Stimulated activated CD4-positive, alpha-beta T cell treated with anti-CD3 and anti-CD28 coated beads, Interleukin-4, amount 100 ng/mL, for 1 hour (primary cell): ENCODE measurements around the gene MLNR.

Source experiments
- DNase-seq: peaks from one replicate; pipeline ENCODE4 v3.0.0-alpha.2; 2020

The MLNR gene, protein sequence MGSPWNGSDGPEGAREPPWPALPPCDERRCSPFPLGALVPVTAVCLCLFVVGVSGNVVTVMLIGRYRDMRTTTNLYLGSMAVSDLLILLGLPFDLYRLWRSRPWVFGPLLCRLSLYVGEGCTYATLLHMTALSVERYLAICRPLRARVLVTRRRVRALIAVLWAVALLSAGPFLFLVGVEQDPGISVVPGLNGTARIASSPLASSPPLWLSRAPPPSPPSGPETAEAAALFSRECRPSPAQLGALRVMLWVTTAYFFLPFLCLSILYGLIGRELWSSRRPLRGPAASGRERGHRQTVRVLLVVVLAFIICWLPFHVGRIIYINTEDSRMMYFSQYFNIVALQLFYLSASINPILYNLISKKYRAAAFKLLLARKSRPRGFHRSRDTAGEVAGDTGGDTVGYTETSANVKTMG

DNA sequence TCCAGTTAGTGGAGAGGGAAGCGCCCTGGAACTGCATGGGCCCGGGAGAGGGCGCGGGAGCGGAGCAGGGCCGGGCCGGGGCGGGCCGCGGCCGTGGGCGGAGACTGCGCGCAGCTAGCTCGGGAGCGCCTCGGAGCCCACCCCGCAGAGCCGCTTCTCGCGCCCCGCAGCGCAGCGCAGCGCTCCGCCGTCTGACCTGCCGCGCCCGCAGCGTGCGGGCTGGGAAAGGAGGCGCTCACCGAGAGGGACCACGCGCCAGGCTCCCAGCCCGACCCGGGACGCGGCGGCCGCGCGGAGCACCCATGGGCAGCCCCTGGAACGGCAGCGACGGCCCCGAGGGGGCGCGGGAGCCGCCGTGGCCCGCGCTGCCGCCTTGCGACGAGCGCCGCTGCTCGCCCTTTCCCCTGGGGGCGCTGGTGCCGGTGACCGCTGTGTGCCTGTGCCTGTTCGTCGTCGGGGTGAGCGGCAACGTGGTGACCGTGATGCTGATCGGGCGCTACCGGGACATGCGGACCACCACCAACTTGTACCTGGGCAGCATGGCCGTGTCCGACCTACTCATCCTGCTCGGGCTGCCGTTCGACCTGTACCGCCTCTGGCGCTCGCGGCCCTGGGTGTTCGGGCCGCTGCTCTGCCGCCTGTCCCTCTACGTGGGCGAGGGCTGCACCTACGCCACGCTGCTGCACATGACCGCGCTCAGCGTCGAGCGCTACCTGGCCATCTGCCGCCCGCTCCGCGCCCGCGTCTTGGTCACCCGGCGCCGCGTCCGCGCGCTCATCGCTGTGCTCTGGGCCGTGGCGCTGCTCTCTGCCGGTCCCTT is at the start of gene MLNR:
Gene MLNR, plus strand, starts transcription at position 303 of the 820 bp plus-strand sequence. Its CDS starts 0 bp downstream, at position 303.
- DNase-seq = peak; percentile 49

DNA sequence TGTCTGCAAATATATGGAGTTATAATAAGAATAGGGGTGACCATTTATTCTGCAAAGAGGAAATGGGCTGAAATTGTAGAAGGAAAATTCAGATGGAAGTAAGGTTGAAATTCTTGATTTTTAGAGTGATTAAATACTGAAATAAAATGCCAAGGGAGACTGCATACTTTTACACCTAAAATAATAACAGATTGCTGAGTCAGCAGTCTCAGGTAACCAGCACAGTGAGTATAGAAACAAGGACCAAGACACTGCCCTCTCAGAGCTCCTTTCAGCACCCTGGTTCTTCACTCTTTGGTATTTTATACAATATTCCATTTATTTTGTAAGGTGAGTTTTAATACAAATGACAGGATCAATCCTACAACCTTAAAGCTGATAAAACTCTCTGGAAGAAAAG is 48.8 kb upstream of the MLNR start:
- no peak for DNase-seq

DNA sequence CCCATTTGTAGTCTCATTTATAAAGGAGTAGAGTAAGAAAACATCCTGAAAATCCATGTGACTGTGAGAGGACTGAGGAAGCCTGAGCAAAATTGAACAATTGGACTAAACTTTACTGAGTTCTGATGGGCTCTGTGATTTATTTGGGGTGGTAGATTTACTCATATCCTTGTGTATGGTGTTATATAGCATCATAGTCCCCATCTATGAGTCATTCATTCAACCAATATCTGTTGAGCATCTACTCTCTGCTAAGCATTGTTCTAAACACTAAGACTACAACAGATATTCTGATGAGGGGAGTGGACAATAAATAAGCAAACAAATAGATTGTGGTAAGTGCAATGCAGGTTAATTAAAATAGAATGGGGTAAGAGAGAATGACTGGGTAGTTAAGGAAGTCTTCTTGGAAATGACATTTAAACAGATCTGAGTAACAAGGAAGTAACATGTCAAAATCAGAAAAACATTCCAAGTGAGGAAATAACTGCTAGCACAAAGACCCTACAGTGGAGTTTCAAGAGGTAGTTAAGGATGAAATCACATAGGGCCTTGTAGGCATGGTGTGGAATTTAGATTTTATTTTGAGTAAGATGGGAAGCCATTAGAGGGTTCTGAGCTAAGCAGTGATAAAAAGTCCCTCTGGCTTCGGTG is 36.3 kb upstream of the MLNR start:
- DNase-seq = no peak

DNA sequence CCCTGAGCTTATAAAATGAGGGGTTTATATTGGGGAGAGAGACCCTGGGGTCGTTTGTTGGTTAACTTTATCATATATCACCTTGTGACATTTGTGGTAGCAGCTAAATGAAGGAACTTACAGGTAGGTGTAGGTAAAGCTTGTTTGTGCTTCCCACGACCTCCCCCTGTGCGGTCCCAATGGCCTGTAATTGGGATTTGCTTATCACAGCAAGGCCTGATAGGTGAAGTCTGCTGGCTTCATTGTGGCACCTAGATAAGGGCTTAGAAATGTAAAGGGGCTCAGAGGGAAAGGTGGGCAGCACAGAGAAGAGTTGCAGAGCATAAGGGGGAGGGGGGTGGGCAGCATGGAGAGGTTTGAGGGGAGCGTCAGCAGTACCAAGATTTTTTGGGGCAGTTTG is 35.5 kb upstream of the MLNR start:
- no peak for DNase-seq

DNA sequence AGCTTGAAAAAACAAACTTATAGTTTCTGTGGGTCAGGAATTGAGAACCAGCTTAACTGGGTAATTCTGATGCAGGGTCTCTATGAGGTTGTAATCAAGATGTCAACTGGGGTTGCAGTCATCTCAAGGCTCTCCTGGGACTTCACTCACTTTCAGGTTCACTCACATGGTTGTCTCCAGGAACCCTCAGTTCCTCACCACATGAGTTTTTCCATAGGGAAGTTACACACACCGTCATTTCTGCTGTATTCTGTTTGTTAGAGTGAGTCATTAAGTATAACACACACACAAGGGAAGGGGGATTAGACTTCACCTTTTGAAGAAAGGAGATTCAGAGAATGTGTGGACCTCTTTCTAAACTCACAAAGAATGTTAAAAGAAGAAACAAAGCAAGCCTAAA is 34.9 kb upstream of the MLNR start:
- DNase-seq = no peak

DNA sequence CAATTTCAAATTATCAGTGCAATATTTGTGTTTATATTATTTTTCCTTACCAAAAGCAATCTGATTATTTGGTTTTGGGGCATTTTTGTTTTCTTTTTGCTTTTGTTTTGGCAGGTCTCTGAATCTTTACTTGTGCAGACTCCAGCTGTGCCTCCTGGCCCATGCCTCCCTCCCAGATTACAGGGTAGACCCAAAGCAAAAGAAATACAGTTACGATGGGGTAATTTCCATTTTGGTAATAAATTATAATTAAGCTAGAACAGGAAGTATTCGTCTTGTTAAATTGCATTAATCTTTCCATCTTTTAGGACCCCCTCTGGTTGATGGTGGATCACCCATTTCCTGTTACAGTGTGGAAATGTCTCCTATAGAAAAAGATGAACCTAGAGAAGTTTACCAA is 29.2 kb upstream of the MLNR start:
- no peak for DNase-seq

DNA sequence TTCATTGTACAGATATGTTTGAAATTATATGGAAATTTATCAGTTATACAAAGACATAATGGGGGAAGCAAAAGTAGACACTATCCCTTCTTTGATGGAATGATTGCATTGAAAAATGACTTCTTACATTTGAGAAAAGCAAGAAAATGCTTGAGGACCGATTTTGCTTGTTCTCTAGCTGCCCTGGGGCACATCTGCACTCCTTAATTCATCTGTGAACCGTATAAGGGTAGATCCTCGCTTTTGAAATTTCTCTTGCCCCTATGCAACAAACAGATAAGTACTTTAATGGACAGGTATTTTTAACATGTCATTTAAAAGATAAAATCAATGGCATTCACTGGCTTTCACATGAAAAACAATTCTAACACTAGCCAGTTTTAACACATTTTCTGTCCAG is 13.5 kb upstream of the MLNR start:
- DNase-seq = no peak

DNA sequence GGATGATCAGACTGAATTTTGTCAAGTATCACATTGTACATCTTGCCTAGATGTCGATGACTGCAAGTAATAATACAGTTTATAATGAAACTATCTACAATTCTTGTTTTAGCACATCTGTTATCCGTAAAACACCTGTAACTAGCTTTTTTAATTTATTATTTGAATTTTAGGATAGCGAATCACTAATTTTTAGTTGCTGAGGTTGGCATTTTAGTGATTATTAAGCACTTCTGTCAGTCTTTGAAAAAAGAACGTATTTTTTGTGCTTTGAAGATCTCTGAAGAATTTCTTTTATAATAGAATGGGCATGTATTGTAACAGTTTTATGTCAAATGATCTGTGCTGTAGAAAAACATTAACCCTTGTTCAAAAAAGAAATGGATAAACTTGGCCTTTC is 11.5 kb upstream of the MLNR start:
- no peak for DNase-seq

DNA sequence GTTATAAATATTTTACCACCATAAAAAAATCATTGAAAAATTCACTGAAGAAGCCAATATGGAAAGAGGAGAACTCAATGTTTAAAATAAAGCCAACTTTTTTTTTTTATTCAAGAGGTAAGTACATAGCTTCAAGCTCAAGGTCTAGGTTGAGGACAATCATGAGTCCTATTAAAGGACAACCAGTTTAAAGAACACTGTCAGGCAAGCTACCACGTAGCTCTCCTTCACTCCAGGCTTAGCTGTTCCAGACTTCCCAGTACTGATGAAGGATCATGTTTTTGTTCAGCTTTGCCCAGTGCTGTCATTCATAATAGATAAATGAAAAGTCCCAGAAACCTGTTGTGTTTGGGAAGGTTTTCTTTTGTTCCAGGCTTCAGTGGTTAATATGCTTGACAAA is 10.0 kb upstream of the MLNR start:
- DNase-seq = no peak

DNA sequence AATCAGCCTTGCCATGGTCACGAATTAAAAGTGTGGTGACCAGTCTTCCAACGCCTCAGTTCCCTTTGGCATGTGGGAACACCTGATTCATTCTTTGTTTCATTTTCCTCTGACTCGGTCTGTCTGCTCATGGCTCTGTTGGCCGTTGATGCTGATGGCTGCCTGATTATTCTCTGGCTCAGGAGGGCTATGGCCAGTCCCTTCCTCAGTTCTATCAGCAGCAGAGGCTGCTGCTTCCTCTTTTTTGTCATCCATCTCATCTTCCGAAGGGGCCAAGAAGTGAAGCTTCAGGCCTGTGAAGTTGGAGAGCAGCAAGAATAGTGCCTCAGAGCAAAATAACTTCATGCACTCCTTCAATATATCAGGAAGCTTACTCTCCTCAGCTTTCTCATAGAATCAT is 9.5 kb upstream of the MLNR start:
- no peak for DNase-seq

DNA sequence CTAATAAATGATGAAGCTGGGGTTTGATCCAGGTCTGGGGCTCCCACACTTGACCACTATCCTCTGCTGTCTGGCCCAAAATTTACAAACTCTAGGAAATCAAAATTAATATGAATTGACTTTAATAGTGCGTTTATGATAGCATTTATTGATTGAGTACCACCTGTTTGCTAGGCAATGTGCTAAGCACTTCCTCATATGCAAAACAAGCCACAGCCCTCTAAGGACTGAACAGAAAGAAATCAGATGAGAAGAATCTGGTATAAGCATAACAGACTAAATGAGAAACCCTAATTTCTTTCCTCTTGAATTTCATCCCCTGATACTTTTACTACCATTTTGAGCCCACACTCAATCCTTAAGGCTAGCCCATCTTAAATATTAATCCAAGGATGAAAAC is 6.6 kb upstream of the MLNR start:
- DNase-seq = no peak

DNA sequence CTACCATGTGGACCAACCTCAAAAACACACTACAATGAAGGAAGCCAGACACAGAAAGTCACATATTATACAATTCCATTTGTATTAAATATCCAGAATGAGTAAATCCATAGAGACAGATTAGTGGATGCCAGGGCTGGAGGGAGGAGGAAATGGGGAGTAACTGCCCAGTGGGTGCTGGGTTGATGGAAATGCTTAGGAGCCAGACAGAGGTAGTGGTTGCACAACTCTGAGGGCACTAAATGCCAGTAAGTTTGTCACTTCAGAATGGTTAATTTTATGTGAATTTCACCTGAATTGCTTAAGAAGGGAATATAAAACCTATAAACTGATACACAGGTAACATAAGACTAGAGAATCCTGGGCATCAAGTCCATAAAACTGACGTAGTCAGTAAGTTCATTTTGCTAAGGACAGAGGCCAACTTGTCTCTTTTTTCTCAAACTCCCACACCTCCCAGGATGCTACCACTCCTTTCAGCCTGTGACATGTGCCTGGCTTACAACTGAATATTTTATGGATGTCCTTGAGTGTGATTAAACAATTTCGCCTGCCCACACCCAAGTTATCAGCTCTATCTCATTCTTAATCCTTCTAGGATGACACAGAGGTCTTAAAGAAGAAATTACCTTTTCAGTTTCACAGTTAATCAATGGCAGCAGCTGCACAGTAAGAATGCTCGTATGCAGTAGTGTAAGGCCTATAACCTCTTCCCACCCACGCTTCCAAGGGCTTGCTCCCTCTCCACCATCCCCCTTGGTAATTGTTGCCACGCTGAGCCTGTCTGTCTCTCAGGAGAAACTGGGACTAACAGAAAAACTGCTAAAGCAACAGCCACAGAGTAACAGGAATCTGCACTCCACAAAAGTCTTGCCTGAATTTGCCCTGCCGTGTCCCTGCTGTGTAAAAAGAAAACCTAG is 5.9 kb upstream of the MLNR start:
- DNase-seq = no peak

DNA sequence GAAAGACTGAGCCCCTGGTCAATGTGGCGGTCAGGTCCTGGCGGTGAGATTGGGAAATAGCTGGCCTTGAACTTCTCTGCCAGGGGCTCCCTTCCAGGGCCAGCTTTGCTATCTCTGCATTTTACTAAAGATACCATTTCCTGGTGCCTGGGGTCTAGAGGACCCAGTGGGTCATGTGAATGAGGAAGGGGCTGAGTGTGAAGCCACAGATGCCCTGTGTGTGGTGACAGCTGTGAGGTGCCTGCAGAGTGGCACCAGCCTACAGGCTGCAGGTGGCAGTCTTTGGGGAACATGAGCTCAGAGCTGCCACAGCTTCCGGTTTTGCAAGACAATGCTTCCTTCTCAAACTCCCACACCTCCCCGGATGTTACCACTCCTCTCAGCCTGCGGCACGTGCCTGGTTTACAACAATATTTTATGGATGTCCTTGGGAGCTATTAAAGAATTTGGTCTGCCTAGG is 5.2 kb upstream of the MLNR start:
- peak; percentile 30 for DNase-seq

DNA sequence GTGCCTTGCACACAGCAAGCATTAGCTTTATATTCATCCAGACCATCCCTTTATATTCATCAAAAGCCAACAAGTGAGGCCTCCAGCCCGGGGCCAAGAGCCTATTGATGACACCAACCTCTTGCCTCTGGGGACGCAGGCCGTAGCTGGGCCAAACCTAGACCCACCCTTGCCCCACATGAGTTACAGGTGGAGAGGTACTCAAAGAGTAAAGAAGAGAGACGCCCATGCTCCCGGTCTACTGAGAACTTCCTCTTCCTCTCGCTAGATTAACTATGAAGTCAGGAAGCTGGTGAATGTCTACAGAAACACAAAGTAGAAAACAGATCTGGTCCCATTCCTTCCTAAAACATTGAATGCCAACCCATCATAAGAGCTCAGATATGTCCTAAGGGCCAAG is 3.8 kb upstream of the MLNR start:
- no peak for DNase-seq

DNA sequence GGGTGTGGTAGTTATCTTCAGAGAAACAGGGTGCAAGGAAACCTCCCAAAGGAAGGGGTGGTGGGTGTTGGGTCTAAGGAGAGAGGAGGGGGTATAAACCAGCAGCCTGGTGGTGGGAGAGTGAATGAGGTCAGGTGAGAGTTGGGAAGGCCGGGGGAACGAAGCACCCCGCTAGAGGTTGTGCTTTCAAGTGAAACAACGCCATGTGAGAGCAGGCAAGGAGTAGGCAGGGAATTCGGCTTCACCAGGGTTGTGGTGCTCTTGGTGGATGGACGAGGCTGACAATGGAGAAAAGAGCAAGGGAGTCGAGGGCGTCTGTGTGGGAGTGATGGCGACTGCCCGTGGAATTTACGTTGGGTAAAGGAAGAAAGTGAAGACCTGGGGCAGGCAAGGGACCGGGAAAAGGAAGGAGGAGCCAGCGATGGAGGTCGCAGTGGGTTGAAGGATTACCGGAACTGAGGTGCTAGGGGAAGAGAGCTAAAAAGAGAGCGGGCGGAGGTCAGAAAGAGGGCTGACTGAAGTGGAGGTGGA is 2.1 kb upstream of the MLNR start:
- DNase-seq = no peak

DNA sequence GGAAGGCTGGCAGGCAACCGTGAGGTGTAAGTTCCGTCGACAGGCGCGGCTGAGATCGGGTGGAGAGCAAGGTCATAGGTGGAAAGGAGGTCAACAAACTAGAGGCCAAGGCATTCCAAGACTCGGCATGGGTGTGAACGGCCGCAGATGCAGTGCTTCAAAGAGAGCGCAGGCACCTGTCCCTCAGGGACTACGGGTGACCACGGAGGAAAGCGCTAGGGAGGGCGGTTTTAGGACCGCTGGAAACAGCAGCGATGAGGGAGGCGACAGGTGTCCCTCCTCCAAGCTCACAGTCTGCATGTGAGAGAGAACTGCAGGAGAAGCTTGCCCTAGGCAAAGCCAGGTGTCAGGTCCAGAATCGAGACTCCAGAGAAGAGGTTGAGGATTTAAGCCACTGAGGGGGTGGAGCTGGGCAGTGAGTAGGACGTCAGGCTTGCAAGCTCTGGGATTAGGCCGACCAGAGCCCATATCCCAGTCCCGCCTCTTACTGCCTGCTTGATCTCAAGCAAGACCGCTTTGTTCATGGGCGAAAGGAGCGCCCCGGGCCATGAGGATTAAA is 1.6 kb upstream of the MLNR start:
- DNase-seq = no peak

DNA sequence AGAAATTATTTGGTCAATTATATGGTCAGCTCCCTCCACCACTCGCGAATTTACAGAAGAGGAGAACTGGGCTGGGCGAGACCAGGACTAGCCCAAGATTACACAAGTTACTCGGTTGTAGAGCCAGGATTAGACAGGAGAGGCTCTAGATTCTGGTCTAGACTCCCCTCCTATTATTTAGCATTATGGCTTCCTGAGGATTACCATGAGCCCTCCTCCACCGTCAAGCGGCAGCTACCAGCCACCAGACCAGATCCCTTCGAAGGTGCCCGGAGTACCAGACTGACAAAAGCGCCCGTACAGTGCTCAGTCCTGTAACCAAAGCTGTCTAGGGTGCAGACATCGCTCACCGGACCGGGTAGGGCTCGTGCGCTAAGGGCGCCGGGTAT is 497 bp upstream of the MLNR start:
- no peak for DNase-seq

DNA sequence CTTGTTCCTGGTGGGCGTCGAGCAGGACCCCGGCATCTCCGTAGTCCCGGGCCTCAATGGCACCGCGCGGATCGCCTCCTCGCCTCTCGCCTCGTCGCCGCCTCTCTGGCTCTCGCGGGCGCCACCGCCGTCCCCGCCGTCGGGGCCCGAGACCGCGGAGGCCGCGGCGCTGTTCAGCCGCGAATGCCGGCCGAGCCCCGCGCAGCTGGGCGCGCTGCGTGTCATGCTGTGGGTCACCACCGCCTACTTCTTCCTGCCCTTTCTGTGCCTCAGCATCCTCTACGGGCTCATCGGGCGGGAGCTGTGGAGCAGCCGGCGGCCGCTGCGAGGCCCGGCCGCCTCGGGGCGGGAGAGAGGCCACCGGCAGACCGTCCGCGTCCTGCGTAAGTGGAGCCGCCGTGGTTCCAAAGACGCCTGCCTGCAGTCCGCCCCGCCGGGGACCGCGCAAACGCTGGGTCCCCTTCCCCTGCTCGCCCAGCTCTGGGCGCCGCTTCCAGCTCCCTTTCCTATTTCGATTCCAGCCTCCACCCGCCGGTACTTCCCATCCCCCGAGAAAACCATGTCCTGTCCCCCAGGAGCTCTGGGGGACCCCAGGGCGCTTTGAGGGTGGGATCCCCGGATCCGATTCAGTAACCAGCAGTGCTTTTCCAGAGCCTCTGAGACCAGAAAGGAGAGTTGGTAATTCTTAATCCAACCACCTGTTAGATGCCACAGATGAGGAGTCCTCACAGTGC is 885 bp downstream of the MLNR start:
- no peak for DNase-seq

DNA sequence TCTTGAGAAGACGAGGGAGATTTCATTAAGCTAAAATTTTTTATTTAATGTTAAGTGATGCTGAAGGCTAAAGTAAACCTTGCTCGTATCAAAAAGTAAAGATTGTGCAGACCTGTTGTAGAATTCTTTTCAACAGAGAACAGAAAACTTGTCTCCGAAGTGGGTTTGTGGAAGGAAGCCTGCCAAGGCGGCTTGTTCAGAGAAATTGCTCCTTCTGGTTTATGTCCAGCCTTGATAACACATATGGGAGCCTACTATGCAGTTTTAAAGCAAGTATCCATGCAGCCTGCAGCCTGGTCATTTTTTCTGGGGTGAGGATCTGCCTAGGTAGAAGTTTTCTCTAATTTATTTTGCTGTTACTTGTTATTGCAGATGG is 1.4 kb downstream of the MLNR start:
- no peak for DNase-seq

DNA sequence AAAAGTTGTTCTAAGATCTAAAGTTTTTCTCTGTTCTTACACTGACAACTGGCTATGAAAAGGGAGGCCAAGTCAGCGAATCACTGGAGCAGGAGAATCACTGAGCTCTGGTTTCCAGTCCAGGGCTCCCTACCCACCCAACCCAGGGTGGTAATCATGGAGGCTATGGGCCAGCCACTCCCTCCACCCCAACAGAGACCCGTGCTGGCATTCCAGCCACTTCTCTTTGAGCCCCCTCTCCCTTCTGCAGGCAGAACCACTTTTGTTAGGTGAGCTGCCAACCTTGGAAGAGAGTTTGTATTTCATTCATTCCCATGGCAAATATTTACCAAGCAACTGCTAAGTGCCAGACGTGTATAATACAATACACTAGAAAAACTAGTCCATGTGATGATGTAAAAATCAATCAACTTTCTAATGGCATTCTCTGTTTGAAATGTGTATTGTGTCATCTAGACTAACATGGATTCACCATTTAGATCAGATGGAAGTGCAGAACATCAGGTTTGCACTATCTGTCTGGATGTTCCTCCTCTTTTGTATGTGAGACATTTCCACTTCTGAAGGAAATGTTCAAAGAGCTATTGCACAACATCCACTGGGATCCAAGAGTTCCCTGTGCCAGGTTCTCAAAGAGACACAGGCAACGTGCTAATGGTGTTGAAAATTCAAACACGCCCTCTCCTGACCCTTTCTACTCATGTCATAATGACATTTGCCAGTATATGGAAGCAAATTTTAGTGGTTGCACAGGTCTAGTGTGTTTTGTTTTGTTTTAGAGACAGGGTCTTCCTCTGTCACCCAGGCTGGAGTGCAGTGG is 5.3 kb downstream of the MLNR start:
- DNase-seq = no peak
